Gastroesophageal sphincter (tissue), 4 donors: ENCODE results near the gene ELOVL6. TPM values are rescaled to one million over a fixed set of nuclear protein-coding genes. Genes with fewer than 3 reads are reported as not detected.

Experiments used
- ATAC-seq: fragments of 150-250 bp; one replicate; pipeline ENCODE4 v1.9.1; 2016; ENCODE audit warnings: mild to moderate bottlenecking, moderate library complexity
- H3K27ac ChIP-seq, 4 donors: fragments of 200-600 bp; sonication (generic) in 3 of 4; 1 replicate in 3 of 4; 2 replicates in 1 of 4; pipeline ENCODE4 v1.5.1; 2016 to 2019
- H3K27me3 ChIP-seq: fragments of 200-600 bp; sonication (generic); one replicate; pipeline ENCODE4 v1.5.1; 2019
- H3K36me3 ChIP-seq, 2 donors: fragments of 200-600 bp; sonication (generic); one replicate each; pipeline ENCODE4 v1.5.1; 2019; ENCODE audit warnings: control low read depth in 1 of 2
- H3K4me1 ChIP-seq, 3 donors: fragments of 200-600 bp; sonication (generic); 1 replicate in 2 of 3; 2 replicates in 1 of 3; pipeline ENCODE4 v1.5.1; 2016 to 2019; ENCODE audit warnings: control low read depth in 2 of 3
- H3K4me3 ChIP-seq, 2 donors: fragments of 200-600 bp; sonication (generic); one replicate each; pipeline ENCODE4 v1.5.1; 2019; ENCODE audit warnings: mild to moderate bottlenecking in 1 of 2, moderate library complexity in 1 of 2
- H3K9me3 ChIP-seq, 3 donors: fragments of 200-600 bp; sonication (generic); one replicate each; pipeline ENCODE4 v1.5.1; 2017 to 2019; ENCODE audit warnings: control low read depth in 2 of 3
- EP300 ChIP-seq: sonication (generic); formaldehyde crosslinking; IDR thresholded peaks from one replicate; pipeline ENCODE4 v1.6.1; 2017; ENCODE audit warnings: antibody characterized with exemption, mild to moderate bottlenecking
- POLR2A ChIP-seq, 2 donors: fragments of 450-650 bp; IDR thresholded peaks; one replicate each; pipeline ENCODE4 v1.6.1; 2017; ENCODE audit warnings: antibody characterized with exemption in 2 of 2, mild to moderate bottlenecking in 2 of 2, moderate library complexity in 1 of 2
- POLR2AphosphoS5 ChIP-seq: sonication (generic); formaldehyde crosslinking; IDR thresholded peaks from one replicate; pipeline ENCODE4 v1.6.1; 2017; ENCODE audit warnings: antibody characterized with exemption
- WGBS, 2 donors: methylation state at CpG; one replicate each; pipeline ENCODE4 v1.1.5; 2018; ENCODE audit warnings: low coverage in 1 of 2; 5-methylcytosine and 5-hydroxymethylcytosine counted together
- total RNA-seq, 4 donors: library from RNA; depleted of rRNA; stranded (reverse); fragments of >200 nt; gene quantifications; one replicate each; pipeline ENCODE4 v1.1.0, GENCODE V29; 2016
- TF ChIP-seq, protein P1 (sequence below), 4 experiments: fragments of 200-600 bp in 2 of 4; fragments of 450-650 bp in 2 of 4; sonication (generic) in 1 of 4; IDR thresholded peaks; one replicate each; pipeline ENCODE4 v1.5.1; 2017 to 2019; ENCODE audit warnings: antibody characterized with exemption in 4 of 4, mild to moderate bottlenecking in 2 of 4, moderate library complexity in 2 of 4

Gene ELOVL6
- total RNA-seq, 4 donors from 2014 or later: 2.7 to 6.0 (median 3.5) TPM

DNA sequence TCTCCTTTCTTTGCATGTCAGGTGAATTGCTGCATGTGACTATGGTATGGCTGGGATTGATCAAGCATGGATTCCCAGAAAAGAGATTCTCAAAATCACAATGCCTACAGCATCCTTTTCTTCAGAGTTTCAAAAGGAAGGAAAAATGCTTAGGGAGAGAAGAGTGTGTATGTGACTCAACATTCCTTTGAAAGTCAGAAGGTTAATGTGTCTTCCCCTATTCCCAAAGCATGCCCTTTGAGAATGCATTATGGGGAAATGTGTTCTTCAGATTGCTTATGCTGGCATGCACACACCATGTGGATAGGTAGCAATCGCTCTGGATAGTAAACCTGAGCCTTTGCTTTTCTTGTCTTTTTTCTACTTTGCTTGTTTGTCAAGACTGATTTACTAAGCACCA is 78.5 kb downstream of the ELOVL6 start:
- Histone ChIP-seq H3K9me3 (no peaks in the 10 kb centered on the region), H3K27ac (no peak overlapping the region), H3K36me3 (no peaks in the 10 kb centered on the region), H3K27me3 (no peaks in the 10 kb centered on the region), H3K4me3 (no peak overlapping the region), H3K4me1 (no peaks in the 10 kb centered on the region)
- 78 to 100% methylated on average over 1 of the region's 1 CpG for WGBS, 2 donors
- ATAC-seq: no peak
- TF ChIP-seq POLR2A (IDR thresholded peaks at IDR 0.05): no peak
- no peak for TF ChIP-seq EP300
- TF ChIP-seq, protein P1, sequence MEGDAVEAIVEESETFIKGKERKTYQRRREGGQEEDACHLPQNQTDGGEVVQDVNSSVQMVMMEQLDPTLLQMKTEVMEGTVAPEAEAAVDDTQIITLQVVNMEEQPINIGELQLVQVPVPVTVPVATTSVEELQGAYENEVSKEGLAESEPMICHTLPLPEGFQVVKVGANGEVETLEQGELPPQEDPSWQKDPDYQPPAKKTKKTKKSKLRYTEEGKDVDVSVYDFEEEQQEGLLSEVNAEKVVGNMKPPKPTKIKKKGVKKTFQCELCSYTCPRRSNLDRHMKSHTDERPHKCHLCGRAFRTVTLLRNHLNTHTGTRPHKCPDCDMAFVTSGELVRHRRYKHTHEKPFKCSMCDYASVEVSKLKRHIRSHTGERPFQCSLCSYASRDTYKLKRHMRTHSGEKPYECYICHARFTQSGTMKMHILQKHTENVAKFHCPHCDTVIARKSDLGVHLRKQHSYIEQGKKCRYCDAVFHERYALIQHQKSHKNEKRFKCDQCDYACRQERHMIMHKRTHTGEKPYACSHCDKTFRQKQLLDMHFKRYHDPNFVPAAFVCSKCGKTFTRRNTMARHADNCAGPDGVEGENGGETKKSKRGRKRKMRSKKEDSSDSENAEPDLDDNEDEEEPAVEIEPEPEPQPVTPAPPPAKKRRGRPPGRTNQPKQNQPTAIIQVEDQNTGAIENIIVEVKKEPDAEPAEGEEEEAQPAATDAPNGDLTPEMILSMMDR (IDR thresholded peaks at IDR 0.05): no peak
- no peak for TF ChIP-seq POLR2AphosphoS5

DNA sequence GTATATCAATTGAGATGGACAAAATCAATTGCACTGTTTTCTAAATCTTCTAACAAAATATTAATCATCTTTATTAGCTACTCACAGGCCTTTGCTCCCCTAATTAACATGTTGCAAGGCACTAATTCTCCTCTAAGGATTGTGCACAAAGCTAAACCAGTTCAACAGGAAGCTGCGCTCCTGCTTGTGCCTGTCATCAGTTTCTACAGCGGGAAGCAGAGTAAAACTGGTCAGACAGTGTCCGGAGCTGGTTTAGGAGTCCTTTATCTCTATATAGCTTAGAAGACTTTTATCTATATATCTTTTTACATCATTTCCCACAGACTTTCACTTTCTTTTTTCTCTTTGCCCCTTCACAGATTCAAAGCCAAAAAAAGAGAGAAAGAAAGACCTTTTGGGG is 79.1 kb downstream of the ELOVL6 start:
- no peak overlapping the region for H3K4me3 ChIP-seq
- no peak for ATAC-seq
- no peaks in the 10 kb centered on the region for H3K36me3 ChIP-seq
- no peak overlapping the region for H3K27ac ChIP-seq
- no peaks in the 10 kb centered on the region for H3K9me3 ChIP-seq
- 66 to 84% methylated on average over 3 of the region's 3 CpGs for WGBS, 2 donors
- H3K27me3 ChIP-seq: no peaks in the 10 kb centered on the region
- TF ChIP-seq POLR2AphosphoS5 (no peak), POLR2A (IDR thresholded peaks at IDR 0.05) (no peak)
- no peaks in the 10 kb centered on the region for H3K4me1 ChIP-seq

DNA sequence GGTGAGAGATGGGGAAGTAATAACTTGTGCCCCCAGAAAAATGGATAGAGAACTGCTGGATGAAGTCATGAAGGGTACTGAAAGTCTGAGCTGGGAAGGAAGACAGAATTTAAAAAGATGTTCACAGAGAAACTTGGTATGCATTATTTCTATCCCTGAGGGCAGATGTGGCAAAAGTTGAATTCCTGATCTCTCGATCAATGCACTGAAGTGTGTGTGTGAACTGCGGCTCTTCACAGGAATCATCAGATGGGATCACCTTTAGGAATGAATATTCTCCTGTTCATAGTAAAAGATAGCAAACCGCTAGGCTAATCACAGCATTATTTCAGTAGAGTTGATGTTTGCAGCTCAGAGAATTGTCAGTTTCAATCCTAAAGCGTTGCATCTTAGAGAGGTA is 86.4 kb downstream of the ELOVL6 start:
- no peak overlapping the region for H3K27ac ChIP-seq
- no peak overlapping the region for H3K4me3 ChIP-seq
- no peaks in the 10 kb centered on the region for H3K4me1 ChIP-seq
- WGBS, 2 donors: 72 to 94% methylated on average over 4 of the region's 4 CpGs
- ATAC-seq: no peak
- H3K9me3 ChIP-seq: no peaks in the 10 kb centered on the region
- no peaks in the 10 kb centered on the region for H3K36me3 ChIP-seq
- H3K27me3 ChIP-seq: no peaks in the 10 kb centered on the region
- no peak for TF ChIP-seq POLR2A (IDR thresholded peaks at IDR 0.05)
- TF ChIP-seq, protein P1 (IDR thresholded peaks at IDR 0.05): no peak
- no peak for TF ChIP-seq EP300
- no peak for TF ChIP-seq POLR2AphosphoS5

DNA sequence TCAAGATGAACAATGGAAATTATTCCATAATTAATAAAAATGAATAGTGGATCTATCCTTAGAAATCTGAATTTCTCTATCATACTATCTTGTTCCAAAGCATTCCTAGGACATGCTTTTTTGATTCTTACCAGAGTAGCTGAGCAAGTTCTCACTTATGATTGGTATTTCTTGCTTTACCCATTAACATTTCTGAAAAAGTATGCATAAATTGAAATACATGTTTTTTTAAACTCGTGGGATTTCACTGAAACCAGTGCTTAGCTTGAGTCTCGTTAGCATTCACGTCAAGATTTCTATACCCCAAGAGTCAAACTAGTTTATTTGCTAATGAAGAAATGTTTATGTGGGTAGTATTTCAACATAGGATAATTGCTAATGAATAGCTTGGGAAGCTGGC is 89.0 kb downstream of the ELOVL6 start:
- no peak for ATAC-seq
- H3K27me3 ChIP-seq: no peaks in the 10 kb centered on the region
- H3K4me3 ChIP-seq: no peak overlapping the region
- H3K4me1 ChIP-seq: no peaks in the 10 kb centered on the region
- no peaks in the 10 kb centered on the region for H3K36me3 ChIP-seq
- 87 to 100% methylated on average over 3 of the region's 3 CpGs for WGBS, 2 donors
- H3K27ac ChIP-seq: no peak overlapping the region
- no peak for TF ChIP-seq POLR2AphosphoS5
- no peak for TF ChIP-seq POLR2A (IDR thresholded peaks at IDR 0.05)
- no peak for TF ChIP-seq EP300
- TF ChIP-seq, protein P1 (IDR thresholded peaks at IDR 0.05): no peak
- H3K9me3 ChIP-seq: no peaks in the 10 kb centered on the region

DNA sequence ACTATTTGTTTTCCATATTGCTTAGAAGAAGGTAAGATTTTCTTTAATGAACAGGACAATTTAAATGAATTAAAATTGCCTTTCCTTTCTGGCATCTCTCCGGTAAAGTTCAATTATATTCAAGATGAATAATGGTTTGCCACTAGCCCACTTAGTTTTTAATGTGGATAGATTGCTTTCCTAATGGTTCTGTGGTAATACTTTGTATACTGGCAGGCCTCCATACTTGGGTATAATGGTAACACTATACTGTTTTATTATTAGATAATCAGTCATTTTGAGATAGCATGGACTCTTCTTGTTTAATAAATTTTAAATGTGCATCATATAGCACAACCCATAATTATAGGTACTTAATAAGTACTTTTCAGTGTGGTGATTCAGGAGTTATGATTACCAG is 89.5 kb downstream of the ELOVL6 start:
- Histone ChIP-seq H3K9me3 (no peaks in the 10 kb centered on the region), H3K4me3 (no peak overlapping the region), H3K36me3 (no peaks in the 10 kb centered on the region), H3K4me1 (no peaks in the 10 kb centered on the region), H3K27me3 (no peaks in the 10 kb centered on the region), H3K27ac (no peak overlapping the region)
- WGBS, 2 donors: 77 to 94% methylated on average over 1 of the region's 1 CpG
- TF ChIP-seq EP300: no peak
- TF ChIP-seq, protein P1 (IDR thresholded peaks at IDR 0.05): no peak
- TF ChIP-seq POLR2A (IDR thresholded peaks at IDR 0.05): no peak
- TF ChIP-seq POLR2AphosphoS5: no peak
- ATAC-seq: no peak
